K562 (cell line): Measurements from ENCODE around the gene LRRC4C. TPM values are rescaled to one million over a fixed set of nuclear protein-coding genes. Genes with fewer than 3 reads are reported as not detected.

ENCODE experiments used
- ATAC-seq: fragments of 200-7000 bp; cut with Tn5 transposase; 3 replicates; pipeline ENCODE4 v1.9.1; 2020; ENCODE audit warnings: moderate library complexity
- BruUV-seq: library from RNA; stranded (reverse); fragments of 400-500 nt; replicated peaks from 2 replicates; lab custom pipeline; 2021; lab: Mats Ljungman, UMichigan
- CTCF ChIA-PET: fragments of 300-600 bp; formaldehyde crosslinking; extraction: SDS; loops from one replicate; lab custom pipeline; 2021; ENCODE audit warnings: low intra/inter-chr PET ratio; lab: Yijun Ruan, JAX
- POLR2A ChIA-PET: fragments of 300-600, 350-650 bp; sonication (Branson Sonifier 250); formaldehyde crosslinking; extraction: SDS; loops from one replicate; lab custom pipeline; 2021; ENCODE audit warnings: antibody characterized with exemption, inconsistent platforms; lab: Yijun Ruan, JAX
- DNase-seq, 4 experiments: peaks; one replicate each; pipeline versions ENCODE4 v3.0.0 to v3.0.0-alpha.2; 2011 to 2018; ENCODE audit warnings: low spot score in 3 of 4, mixed read lengths in 3 of 4; ENCODE audit errors: extremely low read depth in 1 of 4
- FAIRE-seq: peaks from 2 replicates; lab custom pipeline; 2011; peaks lifted over from hg19 to GRCh38; lab: Jason Lieb, UNC
- H2AFZ ChIP-seq: 2 replicates; pipeline ENCODE4 v1.6.0; 2011; ENCODE audit warnings: low read depth, low read length, control low read depth, inconsistent platforms
- H3K27ac ChIP-seq: fragments of 200-600 bp; 3 replicates; pipeline ENCODE4 v1.8.0; 2011; ENCODE audit warnings: low read depth, mild to moderate bottlenecking, control low read depth, inconsistent platforms, low read length, moderate library complexity, mixed read lengths; ENCODE audit errors: extremely low read depth
- H3K27me3 ChIP-seq, 2 experiments: fragments of 300-600 bp in 1 of 2; 2 replicates in 1 of 2; 3 replicates in 1 of 2; pipeline versions ENCODE4 v1.6.0 to v1.8.0; 2011; ENCODE audit warnings: inconsistent platforms in 2 of 2, low read length in 2 of 2, mild to moderate bottlenecking in 1 of 2, mixed read lengths in 1 of 2, moderate library complexity in 1 of 2; ENCODE audit not compliant: control insufficient read depth in 2 of 2, insufficient read depth in 2 of 2
- H3K36me3 ChIP-seq: fragments of 300-600 bp; 3 replicates; pipeline ENCODE4 v1.8.0; 2011; ENCODE audit warnings: mild to moderate bottlenecking, low read length, inconsistent platforms; ENCODE audit not compliant: control insufficient read depth, insufficient read depth
- H3K4me1 ChIP-seq, 2 experiments: fragments of 200-600 bp in 1 of 2; replicated peaks in 1 of 2; 2 replicates in 1 of 2; 3 replicates in 1 of 2; pipeline versions ENCODE4 v1.5.1 to v1.8.0; 2011; ENCODE audit warnings: inconsistent platforms in 2 of 2, low read length in 2 of 2, mild to moderate bottlenecking in 1 of 2, mixed read lengths in 1 of 2, moderate library complexity in 1 of 2; ENCODE audit not compliant: control insufficient read depth in 2 of 2, insufficient read depth in 2 of 2
- H3K4me2 ChIP-seq: 2 replicates; pipeline ENCODE4 v1.6.1; 2011; ENCODE audit warnings: low read length, control low read depth, inconsistent platforms, mixed read lengths; ENCODE audit not compliant: insufficient read depth
- H3K4me3 ChIP-seq: fragments of 200-600 bp; sonication (generic), shearing (Covaris generic); 2 replicates; pipeline ENCODE4 v1.5.1; 2016; ENCODE audit warnings: control low read depth, inconsistent platforms
- H3K79me2 ChIP-seq: fragments of 200-600 bp; 3 replicates; pipeline ENCODE4 v1.8.0; 2011; ENCODE audit warnings: low read length, inconsistent platforms; ENCODE audit not compliant: control insufficient read depth, insufficient read depth
- H3K9ac ChIP-seq, 2 experiments: 2 replicates each; pipeline versions ENCODE4 v1.6.0 to v1.6.1; 2011; ENCODE audit warnings: low read depth in 2 of 2, low read length in 2 of 2, control low read depth in 1 of 2, inconsistent platforms in 1 of 2, mild to moderate bottlenecking in 1 of 2, mixed read lengths in 1 of 2; ENCODE audit not compliant: insufficient read depth in 1 of 2
- H3K9me1 ChIP-seq: one replicate; pipeline ENCODE4 v1.6.0; 2011; ENCODE audit warnings: inconsistent platforms, mild to moderate bottlenecking, low read length, moderate library complexity; ENCODE audit not compliant: control insufficient read depth, insufficient read depth
- H3K9me3 ChIP-seq: replicated peaks from 2 replicates; pipeline ENCODE4 v1.5.1; 2011; ENCODE audit warnings: low read depth, low read length, inconsistent platforms; ENCODE audit not compliant: control insufficient read depth, insufficient read depth
- H4K20me1 ChIP-seq: replicated peaks from 2 replicates; pipeline ENCODE4 v1.6.1; 2011; ENCODE audit warnings: low read length, inconsistent platforms, mixed read lengths; ENCODE audit not compliant: control insufficient read depth, insufficient read depth
- ARHGAP35 ChIP-seq: fragments of 450-650 bp; IDR thresholded peaks from 2 replicates; pipeline ENCODE4 v1.6.1; 2018; ENCODE audit not compliant: partially characterized antibody
- ARID2 ChIP-seq: fragments of 450-650 bp; IDR thresholded peaks from 2 replicates; pipeline ENCODE4 v1.6.1; 2017; ENCODE audit warnings: antibody characterized with exemption, mild to moderate bottlenecking
- E2F3 ChIP-seq: fragments of 250-450 bp; sonication (Bioruptor Pico); IDR thresholded peaks from 2 replicates; pipeline ENCODE4 v1.4.0; 2020; ENCODE audit warnings: mild to moderate bottlenecking
- MAX ChIP-seq: sonication (generic); formaldehyde crosslinking; IDR thresholded peaks from 2 replicates; pipeline ENCODE4 v1.9.0; 2022; ENCODE audit warnings: mild to moderate bottlenecking, missing genetic modification reagents
- NCOA4 ChIP-seq: fragments of 450-650 bp; IDR thresholded peaks from 2 replicates; pipeline ENCODE4 v1.6.1; 2018; ENCODE audit warnings: mild to moderate bottlenecking; ENCODE audit not compliant: partially characterized antibody
- NR2C2 ChIP-seq, 2 experiments: fragments of 200-800 bp in 1 of 2; sonication (Bioruptor generic) in 1 of 2; sonication (generic) in 1 of 2; formaldehyde crosslinking in 1 of 2; IDR thresholded peaks; 2 replicates each; pipeline versions ENCODE4 v1.6.1 to v1.8.0; 2016 to 2022; ENCODE audit warnings: mild to moderate bottlenecking in 1 of 2, missing compliant biosample characterization in 1 of 2, missing genetic modification characterization in 1 of 2, missing genetic modification reagents in 1 of 2
- SLC30A9 ChIP-seq: fragments of 250-450 bp; sonication (Bioruptor Pico); IDR thresholded peaks from 2 replicates; pipeline ENCODE4 v1.8.0; 2022; ENCODE audit warnings: mild to moderate bottlenecking, moderate library complexity
- TSC22D4 ChIP-seq: fragments of 450-650 bp; IDR thresholded peaks from 2 replicates; pipeline ENCODE4 v1.6.1; 2016; ENCODE audit warnings: missing genetic modification characterization, missing biosample characterization, control low read depth
- ZNF12 ChIP-seq: sonication (generic); formaldehyde crosslinking; IDR thresholded peaks from 2 replicates; pipeline ENCODE4 v1.4.0; 2020; ENCODE audit warnings: mild to moderate bottlenecking, missing genetic modification reagents
- WGBS: fragments of 100-300 bp; shearing (Covaris generic); methylation state at CpG from one replicate; pipeline ENCODE4 v1.1.6; 2016; ENCODE audit warnings: low coverage, mixed read lengths; ENCODE audit not compliant: insufficient coverage; ENCODE audit errors: missing lambda C conversion rate; 5-methylcytosine and 5-hydroxymethylcytosine counted together
- in situ Hi-C: fragments of 300-500 bp; cut with MboI; formaldehyde crosslinking; loops from 4 replicates; pipeline ENCODE4 v1.15.0; 2018; ENCODE audit warnings: inconsistent platforms, mixed read lengths
- intact Hi-C: fragments of 100-400 bp; cut with micrococcal nuclease; formaldehyde crosslinking; loops from 2 replicates; pipeline ENCODE4 v1.14.2; 2022
- polyA plus RNA-seq, 8 experiments: library from polyadenylated mRNA; depleted of rRNA in 4 of 8; stranded (reverse) in 5 of 8; unstranded in 3 of 8; fragments of >200 nt; fragmentation: Nextera tagmentation in 2 of 8; fragmentation: Illumina TruSeq in 1 of 8; extraction: Ambion mirVana in 2 of 8; extraction: Trizol in 1 of 8; gene quantifications; 2 replicates each; pipeline versions ENCODE4 v1.2.1 to v1.2.3, GENCODE V29; 2011 to 2014; ENCODE audit warnings: inconsistent platforms in 1 of 8, missing spikeins in 1 of 8
- total RNA-seq, 7 experiments: library from RNA; depleted of rRNA in 6 of 7; stranded (reverse); fragments of >200 nt in 6 of 7; fragmentation: Illumina TruSeq in 2 of 7; extraction: Trizol in 2 of 7; gene quantifications; 2 replicates each; pipeline versions ENCODE4 v1.2.1 to v1.2.3, GENCODE V29; 2011 to 2021; ENCODE audit warnings: low replicate concordance in 1 of 7

LRRC4C gene
- total and polyA plus RNA-seq, 9 of the 15 experiments (the other 6 are each of a cell fraction or from before 2014, with no cell fraction given), result not detected

GRCh38 chr11:40204228-40204627 lies 1255.2 kb downstream of the LRRC4C start:
- Histone ChIP-seq H4K20me1 (no peaks in the 10 kb centered on the region), H3K36me3 (no peaks in the 10 kb centered on the region), H3K79me2 (no peaks in the 10 kb centered on the region), H3K4me1 (no peaks in the 10 kb centered on the region), H3K4me3 (no peak overlapping the region), H3K4me2 (no peak overlapping the region), H3K9ac (no peak overlapping the region), H2AFZ (no peak overlapping the region), H3K27me3 (no peaks in the 10 kb centered on the region), H3K27ac (no peak overlapping the region), H3K9me3 (no peaks in the 10 kb centered on the region), H3K9me1 (no peaks in the 10 kb centered on the region)
- ChIA-PET CTCF (no interaction called here), POLR2A (no interaction called here)
- ATAC-seq, result no peak
- TF ChIP-seq E2F3 (no peak), ARID2 (no peak), NR2C2 (CRISPR knock-in tag; IDR thresholded peaks at IDR 0.05) (no peak), NR2C2 (tag; IDR thresholded peaks at IDR 0.05) (no peak), ZNF12 (CRISPR knock-in tag) (no peak), ARHGAP35 (no peak), MAX (no peak), NCOA4 (no peak), SLC30A9 (CRISPR knock-in tag) (no peak), TSC22D4 (tag) (no peak)
- in situ Hi-C loops (no loop called here), intact Hi-C loops (no loop called here)
- 0% methylated on average over 2 of the region's 2 CpGs for WGBS
- BruUV-seq, result no TSS peak
- no peak for FAIRE-seq
- no peak for DNase-seq
